SK-N-SH treated with all-trans-retinoic acid at 6 μM for 48 hours (cell line): ENCODE measurements around the gene ALX4.

Experiments
- ARNTL ChIP-seq: fragments of 450-650 bp; formaldehyde crosslinking; IDR thresholded peaks from 2 replicates; pipeline ENCODE4 v1.5.0; 2020; ENCODE audit warnings: low read depth, mild to moderate bottlenecking, moderate library complexity, borderline replicate concordance
- CREB5 ChIP-seq: fragments of 250-450 bp; sonication (Bioruptor Pico); IDR thresholded peaks from 2 replicates; pipeline ENCODE4 v1.5.1; 2020; ENCODE audit warnings: low read depth, mild to moderate bottlenecking, moderate library complexity
- CSDC2 ChIP-seq: fragments of 250-450 bp; sonication (Bioruptor Pico); IDR thresholded peaks from 2 replicates; pipeline ENCODE4 v1.5.0; 2020; ENCODE audit warnings: mild to moderate bottlenecking, moderate library complexity
- CSRNP3 ChIP-seq: fragments of 250-450 bp; sonication (Bioruptor Pico); IDR thresholded peaks from 2 replicates; pipeline ENCODE4 v1.5.1; 2021; ENCODE audit warnings: mild to moderate bottlenecking, moderate library complexity
- POU6F1 ChIP-seq: fragments of 250-450 bp; sonication (Bioruptor Pico); IDR thresholded peaks from 2 replicates; pipeline ENCODE4 v1.8.0; 2021; ENCODE audit warnings: low read depth, mild to moderate bottlenecking, moderate library complexity, borderline replicate concordance
- PPARA ChIP-seq: fragments of 250-450 bp; sonication (Bioruptor Pico); IDR thresholded peaks from 2 replicates; pipeline ENCODE4 v1.5.0; 2020; ENCODE audit warnings: mild to moderate bottlenecking, borderline replicate concordance
- SNAI2 ChIP-seq: fragments of 250-450 bp; sonication (Bioruptor Pico); IDR thresholded peaks from 2 replicates; pipeline ENCODE4 v1.5.0; 2020; ENCODE audit warnings: mild to moderate bottlenecking, moderate library complexity
- TCF4 ChIP-seq: fragments of 250-450 bp; sonication (Bioruptor Pico); IDR thresholded peaks from 2 replicates; pipeline ENCODE4 v1.8.0; 2021; ENCODE audit warnings: mild to moderate bottlenecking, moderate library complexity, borderline replicate concordance
- ZFP30 ChIP-seq: fragments of 450-650 bp; formaldehyde crosslinking; IDR thresholded peaks from 2 replicates; pipeline ENCODE4 v1.5.0; 2022; ENCODE audit warnings: mild to moderate bottlenecking, moderate library complexity

- TF ChIP-seq TCF4 (CRISPR knock-in tag) (no peak), CREB5 (CRISPR knock-in tag) (no peak), PPARA (CRISPR knock-in tag) (no peak), ARNTL (CRISPR knock-in tag) (no peak), ZFP30 (no peak), SNAI2 (CRISPR knock-in tag) (no peak), CSDC2 (CRISPR knock-in tag) (no peak), POU6F1 (CRISPR knock-in tag) (no peak), CSRNP3 (no peak)
These were observed 6.8 kb upstream of the ALX4 start for GRCh38 chr11:44316659-44317240.
